K562 (cell line): ENCODE results near the gene OR9A2. TPM values are rescaled to one million over a fixed set of nuclear protein-coding genes. Genes with fewer than 3 reads are reported as not detected.

Source experiments
- ATAC-seq: fragments of 200-7000 bp; cut with Tn5 transposase; 3 replicates; pipeline ENCODE4 v1.9.1; 2020; ENCODE audit warnings: moderate library complexity
- BruUV-seq: library from RNA; stranded (reverse); fragments of 400-500 nt; replicated peaks from 2 replicates; lab custom pipeline; 2021; lab: Mats Ljungman, UMichigan
- CTCF ChIA-PET: fragments of 300-600 bp; formaldehyde crosslinking; extraction: SDS; loops from one replicate; lab custom pipeline; 2021; ENCODE audit warnings: low intra/inter-chr PET ratio; lab: Yijun Ruan, JAX
- POLR2A ChIA-PET: fragments of 300-600, 350-650 bp; sonication (Branson Sonifier 250); formaldehyde crosslinking; extraction: SDS; loops from one replicate; lab custom pipeline; 2021; ENCODE audit warnings: antibody characterized with exemption, inconsistent platforms; lab: Yijun Ruan, JAX
- DNase-seq, 4 experiments: peaks; one replicate each; pipeline versions ENCODE4 v3.0.0 to v3.0.0-alpha.2; 2011 to 2018; ENCODE audit warnings: low spot score in 3 of 4, mixed read lengths in 3 of 4; ENCODE audit errors: extremely low read depth in 1 of 4
- FAIRE-seq: peaks from 2 replicates; lab custom pipeline; 2011; peaks lifted over from hg19 to GRCh38; lab: Jason Lieb, UNC
- H2AFZ ChIP-seq: 2 replicates; pipeline ENCODE4 v1.6.0; 2011; ENCODE audit warnings: low read depth, low read length, control low read depth, inconsistent platforms
- H3K27ac ChIP-seq: fragments of 200-600 bp; 3 replicates; pipeline ENCODE4 v1.8.0; 2011; ENCODE audit warnings: low read depth, mild to moderate bottlenecking, control low read depth, inconsistent platforms, low read length, moderate library complexity, mixed read lengths; ENCODE audit errors: extremely low read depth
- H3K27me3 ChIP-seq, 2 experiments: fragments of 300-600 bp in 1 of 2; 2 replicates in 1 of 2; 3 replicates in 1 of 2; pipeline versions ENCODE4 v1.6.0 to v1.8.0; 2011; ENCODE audit warnings: inconsistent platforms in 2 of 2, low read length in 2 of 2, mild to moderate bottlenecking in 1 of 2, mixed read lengths in 1 of 2, moderate library complexity in 1 of 2; ENCODE audit not compliant: control insufficient read depth in 2 of 2, insufficient read depth in 2 of 2
- H3K36me3 ChIP-seq: fragments of 300-600 bp; 3 replicates; pipeline ENCODE4 v1.8.0; 2011; ENCODE audit warnings: mild to moderate bottlenecking, low read length, inconsistent platforms; ENCODE audit not compliant: control insufficient read depth, insufficient read depth
- H3K4me1 ChIP-seq, 2 experiments: fragments of 200-600 bp in 1 of 2; replicated peaks in 1 of 2; 2 replicates in 1 of 2; 3 replicates in 1 of 2; pipeline versions ENCODE4 v1.5.1 to v1.8.0; 2011; ENCODE audit warnings: inconsistent platforms in 2 of 2, low read length in 2 of 2, mild to moderate bottlenecking in 1 of 2, mixed read lengths in 1 of 2, moderate library complexity in 1 of 2; ENCODE audit not compliant: control insufficient read depth in 2 of 2, insufficient read depth in 2 of 2
- H3K4me2 ChIP-seq: 2 replicates; pipeline ENCODE4 v1.6.1; 2011; ENCODE audit warnings: low read length, control low read depth, inconsistent platforms, mixed read lengths; ENCODE audit not compliant: insufficient read depth
- H3K4me3 ChIP-seq: fragments of 200-600 bp; sonication (generic), shearing (Covaris generic); 2 replicates; pipeline ENCODE4 v1.5.1; 2016; ENCODE audit warnings: control low read depth, inconsistent platforms
- H3K79me2 ChIP-seq: fragments of 200-600 bp; 3 replicates; pipeline ENCODE4 v1.8.0; 2011; ENCODE audit warnings: low read length, inconsistent platforms; ENCODE audit not compliant: control insufficient read depth, insufficient read depth
- H3K9ac ChIP-seq, 2 experiments: 2 replicates each; pipeline versions ENCODE4 v1.6.0 to v1.6.1; 2011; ENCODE audit warnings: low read depth in 2 of 2, low read length in 2 of 2, control low read depth in 1 of 2, inconsistent platforms in 1 of 2, mild to moderate bottlenecking in 1 of 2, mixed read lengths in 1 of 2; ENCODE audit not compliant: insufficient read depth in 1 of 2
- H3K9me1 ChIP-seq: one replicate; pipeline ENCODE4 v1.6.0; 2011; ENCODE audit warnings: inconsistent platforms, mild to moderate bottlenecking, low read length, moderate library complexity; ENCODE audit not compliant: control insufficient read depth, insufficient read depth
- H3K9me3 ChIP-seq: replicated peaks from 2 replicates; pipeline ENCODE4 v1.5.1; 2011; ENCODE audit warnings: low read depth, low read length, inconsistent platforms; ENCODE audit not compliant: control insufficient read depth, insufficient read depth
- H4K20me1 ChIP-seq: replicated peaks from 2 replicates; pipeline ENCODE4 v1.6.1; 2011; ENCODE audit warnings: low read length, inconsistent platforms, mixed read lengths; ENCODE audit not compliant: control insufficient read depth, insufficient read depth
- FIP1L1 ChIP-seq: fragments of 200-400 bp; formaldehyde crosslinking; IDR thresholded peaks from 2 replicates; pipeline ENCODE4 v1.6.1; 2018; ENCODE audit warnings: mild to moderate bottlenecking, low read depth, low read length; ENCODE audit not compliant: poor library complexity, severe bottlenecking
- FOXA3 ChIP-seq, 2 experiments: fragments of 450-650 bp in 1 of 2; sonication (generic) in 1 of 2; formaldehyde crosslinking; IDR thresholded peaks in 1 of 2; conservative IDR thresholded peaks in 1 of 2; 2 replicates each; pipeline versions ENCODE4 v1.4.0 to v1.8.0; 2020 to 2022; ENCODE audit warnings: mild to moderate bottlenecking in 2 of 2, missing genetic modification reagents in 1 of 2
- HMG20A ChIP-seq: fragments of 450-650 bp; formaldehyde crosslinking; conservative IDR thresholded peaks from 2 replicates; pipeline ENCODE4 v1.4.0; 2020; ENCODE audit warnings: mild to moderate bottlenecking, mixed read lengths
- HNRNPUL1 ChIP-seq: fragments of 200-400 bp; formaldehyde crosslinking; IDR thresholded peaks from 2 replicates; pipeline ENCODE4 v1.6.1; 2017; ENCODE audit warnings: low read length
- ID3 ChIP-seq, 2 experiments: fragments of 250-450 bp in 1 of 2; fragments of 450-650 bp in 1 of 2; sonication (Bioruptor Pico) in 1 of 2; IDR thresholded peaks; 2 replicates each; pipeline versions ENCODE4 v1.6.1 to v1.8.0; 2016 to 2021; ENCODE audit warnings: mild to moderate bottlenecking in 2 of 2, moderate library complexity in 2 of 2, missing compliant biosample characterization in 1 of 2, missing genetic modification characterization in 1 of 2
- KLF13 ChIP-seq: fragments of 450-650 bp; IDR thresholded peaks from 2 replicates; pipeline ENCODE4 v1.6.1; 2016; ENCODE audit warnings: missing genetic modification characterization, low read depth, mild to moderate bottlenecking, missing compliant biosample characterization, moderate library complexity, borderline replicate concordance
- MED1 ChIP-seq: sonication (generic); formaldehyde crosslinking; IDR thresholded peaks from 2 replicates; pipeline ENCODE4 v1.8.1; 2023; ENCODE audit warnings: missing genetic modification reagents, borderline replicate concordance
- MTF1 ChIP-seq: fragments of 250-450 bp; sonication (Bioruptor Pico); IDR thresholded peaks from 2 replicates; pipeline ENCODE4 v1.9.0; 2021; ENCODE audit warnings: moderate library complexity, mild to moderate bottlenecking, inconsistent platforms, borderline replicate concordance
- NCOA6 ChIP-seq: fragments of 450-650 bp; IDR thresholded peaks from 2 replicates; pipeline ENCODE4 v1.6.1; 2017; ENCODE audit warnings: mild to moderate bottlenecking
- POLR3G ChIP-seq: IDR thresholded peaks from 2 replicates; pipeline ENCODE4 v1.6.1; 2011; ENCODE audit not compliant: insufficient read length, insufficient replicate concordance; ENCODE audit errors: extremely low read depth
- PTBP1 ChIP-seq: fragments of 200-400 bp; formaldehyde crosslinking; IDR thresholded peaks from 2 replicates; pipeline ENCODE4 v1.6.1; 2017; ENCODE audit warnings: low read depth, low read length
- RHOXF2B ChIP-seq: fragments of 250-450 bp; sonication (Bioruptor Pico); conservative IDR thresholded peaks from 2 replicates; pipeline ENCODE4 v1.5.1; 2021
- TSC22D4 ChIP-seq: fragments of 450-650 bp; IDR thresholded peaks from 2 replicates; pipeline ENCODE4 v1.6.1; 2016; ENCODE audit warnings: missing genetic modification characterization, missing biosample characterization, control low read depth
- XRCC5 ChIP-seq: fragments of 200-400 bp; formaldehyde crosslinking; IDR thresholded peaks from 2 replicates; pipeline ENCODE4 v1.6.1; 2017; ENCODE audit warnings: low read depth, mild to moderate bottlenecking, low read length
- ZBTB2 ChIP-seq: fragments of 450-650 bp; IDR thresholded peaks from 2 replicates; pipeline ENCODE4 v1.6.1; 2016; ENCODE audit warnings: antibody characterized with exemption
- ZNF184 ChIP-seq: sonication (generic); formaldehyde crosslinking; IDR thresholded peaks from 2 replicates; pipeline ENCODE4 v1.5.0; 2020; ENCODE audit warnings: missing genetic modification reagents
- WGBS: fragments of 100-300 bp; shearing (Covaris generic); methylation state at CpG from one replicate; pipeline ENCODE4 v1.1.6; 2016; ENCODE audit warnings: low coverage, mixed read lengths; ENCODE audit not compliant: insufficient coverage; ENCODE audit errors: missing lambda C conversion rate; 5-methylcytosine and 5-hydroxymethylcytosine counted together
- in situ Hi-C: fragments of 300-500 bp; cut with MboI; formaldehyde crosslinking; loops from 4 replicates; pipeline ENCODE4 v1.15.0; 2018; ENCODE audit warnings: inconsistent platforms, mixed read lengths
- intact Hi-C: fragments of 100-400 bp; cut with micrococcal nuclease; formaldehyde crosslinking; loops from 2 replicates; pipeline ENCODE4 v1.14.2; 2022
- polyA plus RNA-seq, 8 experiments: library from polyadenylated mRNA; depleted of rRNA in 4 of 8; stranded (reverse) in 5 of 8; unstranded in 3 of 8; fragments of >200 nt; fragmentation: Nextera tagmentation in 2 of 8; fragmentation: Illumina TruSeq in 1 of 8; extraction: Ambion mirVana in 2 of 8; extraction: Trizol in 1 of 8; gene quantifications; 2 replicates each; pipeline versions ENCODE4 v1.2.1 to v1.2.3, GENCODE V29; 2011 to 2014; ENCODE audit warnings: inconsistent platforms in 1 of 8, missing spikeins in 1 of 8
- total RNA-seq, 7 experiments: library from RNA; depleted of rRNA in 6 of 7; stranded (reverse); fragments of >200 nt in 6 of 7; fragmentation: Illumina TruSeq in 2 of 7; extraction: Trizol in 2 of 7; gene quantifications; 2 replicates each; pipeline versions ENCODE4 v1.2.1 to v1.2.3, GENCODE V29; 2011 to 2021; ENCODE audit warnings: low replicate concordance in 1 of 7

The OR9A2 gene
- total and polyA plus RNA-seq, 9 of the 15 experiments (the other 6 are each of a cell fraction or from before 2014, with no cell fraction given) = not detected

- no peaks in the 10 kb centered on the region for H4K20me1 ChIP-seq
- ATAC-seq = peak; percentile 45; the same call in 2 of the 3 replicates
- BruUV-seq = no TSS peak
Observed at GRCh38 chr7:143069912-143070500, 43.1 kb upstream of the OR9A2 start.

More at GRCh38 chr7:143069912-143070500, 43.1 kb upstream of the OR9A2 start:
- DNase-seq (no peak), FAIRE-seq (no peak)
- Histone ChIP-seq H2AFZ (no peak overlapping the region), H3K36me3 (no peaks in the 10 kb centered on the region), H3K27ac (no peak overlapping the region), H3K79me2 (no peaks in the 10 kb centered on the region), H3K9me1 (no peaks in the 10 kb centered on the region), H3K9me3 (no peaks in the 10 kb centered on the region), H3K27me3 (0 out of 5 replicates have a peak, but pooled peaks cover 0 to 7% of the 10 kb centered on the region in 2 experiments), H3K9ac (no peak overlapping the region), H3K4me3 (no peak overlapping the region), H3K4me2 (no peak overlapping the region), H3K4me1 (no peaks in the 10 kb centered on the region)
- TF ChIP-seq NCOA6 = no peak
- TF ChIP-seq MED1 (CRISPR knock-in tag) = no peak
- no peak for TF ChIP-seq XRCC5
- TF ChIP-seq ID3 (CRISPR knock-in tag; IDR thresholded peaks at IDR 0.05) = no peak
- TF ChIP-seq ID3 (tag; IDR thresholded peaks at IDR 0.05) = no peak
- TF ChIP-seq ZBTB2 = no peak
- TF ChIP-seq FIP1L1 = no peak
- TF ChIP-seq MTF1 (CRISPR knock-in tag) = no peak
- TF ChIP-seq TSC22D4 (tag) = no peak
- no peak for TF ChIP-seq PTBP1
- TF ChIP-seq RHOXF2B (CRISPR knock-in tag) = no peak
- no peak for TF ChIP-seq POLR3G
- no peak for TF ChIP-seq FOXA3 (CRISPR knock-in tag; conservative IDR thresholded peaks at IDR 0.05 in 1 of 2, IDR thresholded peaks at IDR 0.05 in 1 of 2)
- TF ChIP-seq ZNF184 (CRISPR knock-in tag) = no peak
- TF ChIP-seq KLF13 (tag) = no peak
- TF ChIP-seq HNRNPUL1 = no peak
- TF ChIP-seq HMG20A (CRISPR knock-in tag) = no peak
- 0% methylated on average over 6 of the region's 6 CpGs for WGBS
- ChIA-PET POLR2A (no interaction called here), CTCF (no interaction called here)
- intact Hi-C loops = no loop called here
- in situ Hi-C loops = no loop called here
